D341Med (cell line): Measurements from ENCODE around the gene ZNF2.
A peak's percentile ranks its signal among the peaks of the same experiment; 100 is the strongest.

Experiments used
- DNase-seq: peaks from one replicate; pipeline ENCODE4 v3.0.0; 2012; ENCODE audit warnings: low spot score

ZNF2 gene

GRCh38 chr2:95206096-95206495 is 40.5 kb downstream of the ZNF2 start:
- DNase-seq = no peak

DNA sequence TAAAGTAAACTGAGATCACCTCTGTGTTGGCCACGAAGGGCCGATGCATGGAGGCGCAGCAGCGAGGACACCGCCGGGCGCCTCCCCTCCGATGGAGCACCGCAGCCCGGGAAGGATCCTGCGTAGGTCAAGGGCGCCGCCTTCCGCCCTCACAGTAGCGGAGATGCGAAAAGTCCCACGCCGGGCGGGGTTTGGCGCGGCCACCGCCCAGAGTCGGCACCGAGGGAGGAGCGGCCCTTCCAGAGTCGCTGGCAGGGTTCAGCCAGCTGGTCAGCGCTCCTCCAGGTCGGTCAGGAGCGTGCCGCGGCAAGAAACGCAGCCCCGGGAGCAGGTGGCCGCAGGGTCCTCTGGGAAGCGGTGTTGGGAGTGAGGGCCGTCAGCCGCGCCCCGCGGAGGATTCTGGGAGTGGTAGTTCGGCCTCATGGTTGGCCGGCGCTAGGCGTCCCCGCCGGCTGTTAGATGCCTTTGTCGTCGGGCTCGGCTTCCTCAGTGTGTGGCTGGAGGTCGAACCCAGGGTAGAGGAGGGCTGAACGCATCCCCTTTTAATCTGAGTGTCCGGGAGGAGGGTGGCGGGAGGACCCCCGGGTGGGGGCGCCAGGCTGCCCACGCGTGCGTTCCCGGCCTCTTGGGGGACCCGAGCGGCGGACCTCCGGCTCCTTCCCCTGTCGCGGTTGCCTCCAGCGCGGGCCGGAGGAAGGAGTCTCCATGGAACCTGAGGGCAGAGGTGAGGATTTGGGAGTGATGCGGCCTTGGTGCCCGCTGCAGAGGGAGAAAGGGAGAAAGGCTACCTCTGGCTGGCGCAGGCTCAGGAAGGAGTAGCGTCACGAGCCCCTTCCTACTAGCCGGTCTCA is 41.7 kb downstream of the ZNF2 start, which contains the start of gene ZNF892:
Gene ZNF892, plus strand, starts transcription at position 411 of the 851 bp plus-strand sequence. Its CDS starts 295 bp downstream, at position 706.
- peak; percentile 95 for DNase-seq

DNA sequence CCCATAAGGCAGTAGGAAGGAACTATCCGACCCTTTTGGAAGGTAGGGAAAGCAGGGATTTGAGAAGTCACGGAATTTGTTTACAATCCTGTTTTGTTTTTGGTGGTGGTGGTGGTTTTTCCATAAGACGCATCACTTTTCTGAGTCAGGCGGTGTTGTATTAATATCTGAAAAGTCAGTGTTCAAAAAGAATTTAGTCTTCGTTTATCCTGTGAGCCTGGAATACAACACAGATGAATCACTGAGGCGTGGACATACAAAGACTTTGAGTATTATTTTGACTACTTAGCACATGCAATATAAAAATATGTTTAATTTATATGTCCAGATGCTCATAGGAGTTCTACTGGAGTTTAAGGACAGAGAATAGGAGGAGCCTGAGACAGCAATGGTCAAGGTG is 42.5 kb downstream of the ZNF2 start:
- no peak for DNase-seq

GRCh38 chr2:95215018-95215612 is 49.5 kb downstream of the ZNF2 start:
- DNase-seq = no peak

- DNase-seq = no peak
These were observed 54.8 kb downstream of the ZNF2 start for GRCh38 chr2:95220449-95220848.

- no peak for DNase-seq
These were observed 60.0 kb downstream of the ZNF2 start for GRCh38 chr2:95225658-95226057.

GRCh38 chr2:95231723-95232122 is 66.1 kb downstream of the ZNF2 start:
- peak; percentile 67 for DNase-seq

DNA sequence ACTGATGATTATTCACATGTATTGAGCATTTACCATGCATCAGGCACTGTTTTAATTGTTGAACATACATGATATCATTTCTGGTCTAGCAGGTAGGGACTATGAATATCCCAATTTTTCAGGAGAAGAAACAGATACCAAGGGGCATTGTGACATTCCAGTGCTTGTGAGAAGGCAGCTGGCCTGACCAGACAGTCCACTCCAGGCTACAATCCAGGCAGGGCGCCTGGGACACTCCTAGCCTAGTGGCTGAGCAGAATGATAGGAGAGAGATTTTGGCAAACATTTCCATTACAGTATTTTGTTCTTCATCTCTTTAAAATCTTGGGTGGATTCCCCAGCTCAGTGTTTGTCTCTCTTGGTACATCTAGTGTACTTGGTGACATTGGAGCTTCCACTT is 66.6 kb downstream of the ZNF2 start:
- no peak for DNase-seq
